Measurements from ENCODE around the gene GRIN2A. TPM values are rescaled to one million over a fixed set of nuclear protein-coding genes. Genes with fewer than 3 reads are reported as not detected.

The GRIN2A gene
- total RNA-seq, 1 donor from 2014 or later, result 0.56 TPM

DNA sequence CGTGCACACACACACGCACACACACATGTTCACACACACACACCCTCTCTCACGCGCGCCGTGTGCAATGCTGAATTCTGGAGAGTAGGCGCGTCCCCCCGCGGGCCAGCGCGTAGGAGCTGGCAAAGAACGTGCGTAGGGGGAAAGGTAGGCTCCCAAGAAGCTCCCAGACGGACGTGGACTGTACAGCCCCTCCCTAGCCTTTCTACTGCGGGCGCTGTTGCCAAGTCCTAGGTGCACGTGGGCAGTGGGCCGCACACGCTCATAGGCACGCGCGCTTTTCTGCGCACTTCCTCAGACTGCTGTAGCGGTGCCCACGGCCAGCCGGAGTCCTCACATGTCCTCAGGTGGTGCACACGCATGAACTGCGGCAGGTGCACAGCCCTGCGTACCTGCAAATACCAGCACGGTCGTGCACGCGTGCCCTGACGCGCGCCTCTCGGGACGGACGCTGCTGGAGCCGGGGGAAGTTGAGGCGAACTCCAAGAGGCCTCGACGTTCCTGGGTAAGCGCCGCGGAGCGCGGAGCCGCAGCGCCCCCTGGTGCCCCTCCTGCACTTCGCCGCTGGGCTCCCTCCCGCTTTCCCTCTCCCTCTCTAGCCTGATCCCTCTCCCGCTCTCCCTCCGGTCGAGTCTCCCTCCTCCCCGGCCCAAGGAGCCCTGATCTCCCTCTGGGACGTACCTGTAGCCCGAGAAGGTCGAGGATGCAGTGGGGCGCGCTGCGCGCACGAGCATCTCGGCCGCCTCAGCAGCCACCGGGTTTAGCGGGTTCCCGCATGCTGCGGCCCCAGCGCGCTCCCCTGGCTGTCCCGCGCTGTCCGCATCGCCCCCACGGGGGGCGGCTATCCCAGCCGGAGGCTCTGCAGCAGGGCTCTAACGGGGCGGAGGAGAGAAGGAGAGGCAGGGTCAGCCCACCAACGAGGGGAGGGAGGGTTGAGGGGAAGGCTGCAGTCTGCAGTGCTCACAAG lies 749 bp downstream of the GRIN2A start:
- DNase-seq, result peak; percentile 65
- Histone ChIP-seq H3K36me3 (no peaks in the 10 kb centered on the region), H3K27me3 (ENCODE audit: low read depth) (peaks cover 48% of the 10 kb centered on the region), H3K27ac (no peak overlapping the region), H3K4me3 (peak overlapping the region; percentile 44), H3K4me1 (peaks cover 24% of the 10 kb centered on the region), H3K9me3 (no peaks in the 10 kb centered on the region)
- peak; percentile 87 for TF ChIP-seq CTCF (IDR thresholded peaks at IDR 0.05)
- intact Hi-C loops (cut with DNase I), result no loop called here
- peak; percentile 91 to 94 for ATAC-seq

GRCh38 chr16:10180771-10181163 lies 1.5 kb downstream of the GRIN2A start:
- peak; percentile 10 for TF ChIP-seq CTCF (IDR thresholded peaks at IDR 0.05)
- intact Hi-C loops (cut with DNase I), result no loop called here
- Histone ChIP-seq H3K4me3 (no peak overlapping the region), H3K27me3 (ENCODE audit: low read depth) (peaks cover 45% of the 10 kb centered on the region), H3K27ac (no peak overlapping the region), H3K36me3 (no peaks in the 10 kb centered on the region), H3K9me3 (no peaks in the 10 kb centered on the region), H3K4me1 (peaks cover 24% of the 10 kb centered on the region)
- peak; percentile 14 to 40 for ATAC-seq
- DNase-seq, result no peak

GRCh38 chr16:10180042-10180770 lies 2.0 kb downstream of the GRIN2A start:
- DNase-seq (no peak), ATAC-seq (no peak)
- no peak overlapping the region for H3K27ac ChIP-seq
- H3K4me3 ChIP-seq, result no peak overlapping the region
- peaks cover 40% of the 10 kb centered on the region for H3K27me3 ChIP-seq (ENCODE audit: low read depth)
- no peaks in the 10 kb centered on the region for H3K36me3 ChIP-seq
- intact Hi-C loops (cut with DNase I), result no loop called here
- H3K4me1 ChIP-seq, result peaks cover 24% of the 10 kb centered on the region
- no peaks in the 10 kb centered on the region for H3K9me3 ChIP-seq
- no peak for TF ChIP-seq CTCF (IDR thresholded peaks at IDR 0.05)

DNA sequence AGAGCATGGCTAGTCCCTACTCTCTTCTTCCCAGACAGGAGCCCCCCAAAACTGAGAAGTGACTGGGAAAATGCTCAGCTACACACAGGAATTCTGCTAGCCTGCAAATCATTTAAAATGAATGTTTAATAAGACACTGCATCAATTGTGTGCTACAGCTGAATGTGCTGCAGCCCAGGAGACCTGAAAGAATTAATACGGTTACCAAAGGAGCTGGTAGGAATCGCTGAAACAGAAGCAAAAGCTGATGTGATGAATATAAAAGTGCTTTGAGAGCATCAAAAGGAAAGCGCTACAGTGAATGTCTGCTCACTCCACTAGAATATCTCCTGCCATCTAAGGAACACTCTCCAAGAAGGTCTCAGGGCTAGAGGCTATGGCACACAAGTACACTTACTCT lies 3.7 kb downstream of the GRIN2A start:
- ATAC-seq (no peak), DNase-seq (no peak)
- TF ChIP-seq CTCF (IDR thresholded peaks at IDR 0.05), result no peak
- Histone ChIP-seq H3K27me3 (ENCODE audit: low read depth) (peaks cover 36% of the 10 kb centered on the region), H3K27ac (no peak overlapping the region), H3K4me3 (no peak overlapping the region), H3K9me3 (no peaks in the 10 kb centered on the region), H3K36me3 (no peaks in the 10 kb centered on the region), H3K4me1 (peaks cover 24% of the 10 kb centered on the region)
- intact Hi-C loops (cut with DNase I), result no loop called here

- Histone ChIP-seq H3K9me3 (no peaks in the 10 kb centered on the region), H3K27ac (no peak overlapping the region), H3K27me3 (ENCODE audit: low read depth) (peaks cover 34% of the 10 kb centered on the region), H3K36me3 (no peaks in the 10 kb centered on the region), H3K4me3 (no peak overlapping the region), H3K4me1 (peaks cover 22% of the 10 kb centered on the region)
- intact Hi-C loops (cut with DNase I), result no loop called here
- DNase-seq (no peak), ATAC-seq (no peak)
- TF ChIP-seq CTCF (IDR thresholded peaks at IDR 0.05), result no peak
Observed at GRCh38 chr16:10178080-10178479, 4.1 kb downstream of the GRIN2A start.

Data from lower lobe of right lung (tissue), 2 donors.